Gastroesophageal sphincter (tissue), 3 donors: ENCODE data around the gene OSBPL1A.

Source experiments
- EP300 ChIP-seq: sonication (generic); formaldehyde crosslinking; IDR thresholded peaks from one replicate; pipeline ENCODE4 v1.6.1; 2017; ENCODE audit warnings: antibody characterized with exemption, mild to moderate bottlenecking
- POLR2A ChIP-seq, 2 donors: fragments of 450-650 bp; IDR thresholded peaks; one replicate each; pipeline ENCODE4 v1.6.1; 2017; ENCODE audit warnings: antibody characterized with exemption in 2 of 2, mild to moderate bottlenecking in 2 of 2, moderate library complexity in 1 of 2
- TF ChIP-seq, protein P1 (sequence below), 4 experiments: fragments of 200-600 bp in 2 of 4; fragments of 450-650 bp in 2 of 4; sonication (generic) in 1 of 4; IDR thresholded peaks; one replicate each; pipeline ENCODE4 v1.5.1; 2017 to 2019; ENCODE audit warnings: antibody characterized with exemption in 4 of 4, mild to moderate bottlenecking in 2 of 4, moderate library complexity in 2 of 4

DNA sequence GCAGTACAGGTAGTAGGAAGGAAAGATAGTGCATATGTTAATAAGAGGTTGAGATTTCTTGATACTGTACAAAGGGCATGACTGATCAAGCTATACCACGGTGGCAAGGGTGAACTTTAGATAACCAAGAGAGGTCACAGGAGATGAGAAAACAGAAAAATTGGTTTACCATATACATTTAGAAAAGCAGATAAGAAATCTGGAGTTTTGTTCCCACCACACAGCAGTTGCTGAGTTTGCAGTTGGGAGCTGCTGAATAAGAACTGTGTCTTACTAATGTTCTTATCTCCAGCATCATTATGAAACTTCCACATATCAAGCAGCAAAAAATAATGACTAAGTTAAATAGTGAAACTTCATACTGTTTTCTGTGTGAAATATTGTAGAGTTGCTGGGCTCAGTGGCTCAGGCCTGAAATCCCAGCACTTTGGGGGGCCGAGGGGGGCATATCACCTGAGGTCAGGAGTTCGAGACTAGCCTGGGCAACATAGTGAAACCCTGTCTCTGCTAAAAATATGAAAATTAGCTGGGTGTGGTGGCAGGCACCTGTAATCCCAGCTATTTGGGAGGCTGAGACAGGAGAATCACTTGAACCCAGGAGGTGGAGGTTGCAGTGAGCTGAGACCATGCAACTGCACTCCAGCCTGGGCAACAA is 16.9 kb upstream of the OSBPL1A start:
- TF ChIP-seq, protein P1, sequence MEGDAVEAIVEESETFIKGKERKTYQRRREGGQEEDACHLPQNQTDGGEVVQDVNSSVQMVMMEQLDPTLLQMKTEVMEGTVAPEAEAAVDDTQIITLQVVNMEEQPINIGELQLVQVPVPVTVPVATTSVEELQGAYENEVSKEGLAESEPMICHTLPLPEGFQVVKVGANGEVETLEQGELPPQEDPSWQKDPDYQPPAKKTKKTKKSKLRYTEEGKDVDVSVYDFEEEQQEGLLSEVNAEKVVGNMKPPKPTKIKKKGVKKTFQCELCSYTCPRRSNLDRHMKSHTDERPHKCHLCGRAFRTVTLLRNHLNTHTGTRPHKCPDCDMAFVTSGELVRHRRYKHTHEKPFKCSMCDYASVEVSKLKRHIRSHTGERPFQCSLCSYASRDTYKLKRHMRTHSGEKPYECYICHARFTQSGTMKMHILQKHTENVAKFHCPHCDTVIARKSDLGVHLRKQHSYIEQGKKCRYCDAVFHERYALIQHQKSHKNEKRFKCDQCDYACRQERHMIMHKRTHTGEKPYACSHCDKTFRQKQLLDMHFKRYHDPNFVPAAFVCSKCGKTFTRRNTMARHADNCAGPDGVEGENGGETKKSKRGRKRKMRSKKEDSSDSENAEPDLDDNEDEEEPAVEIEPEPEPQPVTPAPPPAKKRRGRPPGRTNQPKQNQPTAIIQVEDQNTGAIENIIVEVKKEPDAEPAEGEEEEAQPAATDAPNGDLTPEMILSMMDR (IDR thresholded peaks at IDR 0.05) = no peak
- no peak for TF ChIP-seq POLR2A (IDR thresholded peaks at IDR 0.05)
- TF ChIP-seq EP300 = no peak
